ES-I3 (cell line): Measurements from ENCODE around the gene HSPB9.
A peak's percentile ranks its signal among the peaks of the same experiment; 100 is the strongest.

ENCODE experiments used
- H3K36me3 ChIP-seq: 2 replicates; pipeline ENCODE4 v1.6.1; 2013; ENCODE audit warnings: mild to moderate bottlenecking, low read length, control low read depth, moderate library complexity; ENCODE audit not compliant: insufficient read depth
- H3K4me1 ChIP-seq: 2 replicates; pipeline ENCODE4 v1.6.1; 2013; ENCODE audit warnings: mild to moderate bottlenecking, control low read depth, low read length; ENCODE audit not compliant: insufficient read depth
- H3K9ac ChIP-seq: 2 replicates; pipeline ENCODE4 v1.6.1; 2013; ENCODE audit warnings: low read depth, mild to moderate bottlenecking, low read length, moderate library complexity
- H3K9me3 ChIP-seq: 2 replicates; pipeline ENCODE4 v1.6.1; 2013; ENCODE audit warnings: mild to moderate bottlenecking, low read length, moderate library complexity; ENCODE audit not compliant: control insufficient read depth, insufficient read depth

The HSPB9 gene, protein sequence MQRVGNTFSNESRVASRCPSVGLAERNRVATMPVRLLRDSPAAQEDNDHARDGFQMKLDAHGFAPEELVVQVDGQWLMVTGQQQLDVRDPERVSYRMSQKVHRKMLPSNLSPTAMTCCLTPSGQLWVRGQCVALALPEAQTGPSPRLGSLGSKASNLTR

GRCh38 chr17:42122371-42123303 lies at the start of gene HSPB9:
Gene HSPB9 (plus strand): TSS chr17:42122804. CDS start chr17:42122851, 47 bp downstream.
- Histone ChIP-seq H3K36me3 (peaks cover 4% of the 10 kb centered on the region; the same call in 1 of the 2 replicates), H3K4me1 (peaks cover 11% of the 10 kb centered on the region), H3K9ac (peak within 1 kb of the TSS; percentile 15; the same call in 1 of the 2 replicates), H3K9me3 (no peaks in the 10 kb centered on the region)

- Histone ChIP-seq H3K4me1 (peaks cover 4% of the 10 kb centered on the region; the same call in 1 of the 2 replicates), H3K9ac (no peak overlapping the region), H3K9me3 (no peaks in the 10 kb centered on the region), H3K36me3 (no peaks in the 10 kb centered on the region)
Observed at GRCh38 chr17:42075789-42076188, 46.8 kb upstream of the HSPB9 start.

DNA sequence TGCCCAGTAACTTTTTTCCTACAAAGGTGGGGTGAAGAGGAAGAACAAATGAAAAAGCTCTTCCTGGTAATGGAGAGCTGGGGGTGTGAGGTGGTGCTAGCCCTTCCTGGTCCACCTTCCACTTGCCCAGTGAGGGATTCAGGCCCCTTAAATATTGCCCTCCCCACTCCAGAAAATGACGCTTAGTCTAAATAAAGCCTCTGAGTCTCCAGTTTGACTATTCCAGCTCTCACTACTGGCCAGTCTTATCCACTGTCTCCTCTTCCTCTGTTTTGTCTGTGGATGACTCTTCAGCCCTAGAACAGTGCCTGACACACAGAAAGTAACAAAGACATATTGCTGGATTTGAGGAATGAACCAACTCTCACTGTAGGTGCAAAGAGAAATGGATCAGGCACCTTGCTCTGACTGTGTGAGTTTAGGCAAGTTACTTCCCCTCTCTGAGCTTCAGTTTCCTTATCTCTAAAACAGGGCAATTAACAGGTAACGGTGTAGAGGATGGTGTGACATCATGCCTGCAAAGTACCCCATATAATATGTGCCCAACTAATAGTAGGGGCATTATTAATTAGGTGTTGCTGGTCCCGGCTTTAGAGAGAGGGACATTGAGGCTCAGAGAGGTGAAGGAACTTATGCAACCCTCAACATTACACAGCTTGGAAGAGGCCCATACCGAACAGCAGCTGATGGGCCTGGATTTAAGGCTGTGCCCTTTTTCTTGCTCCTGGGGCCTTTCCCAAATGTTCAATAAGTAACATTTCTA lies 45.6 kb upstream of the HSPB9 start:
- Histone ChIP-seq H3K9ac (no peak overlapping the region), H3K36me3 (no peaks in the 10 kb centered on the region), H3K4me1 (peaks cover 1% of the 10 kb centered on the region; the same call in 1 of the 2 replicates)

DNA sequence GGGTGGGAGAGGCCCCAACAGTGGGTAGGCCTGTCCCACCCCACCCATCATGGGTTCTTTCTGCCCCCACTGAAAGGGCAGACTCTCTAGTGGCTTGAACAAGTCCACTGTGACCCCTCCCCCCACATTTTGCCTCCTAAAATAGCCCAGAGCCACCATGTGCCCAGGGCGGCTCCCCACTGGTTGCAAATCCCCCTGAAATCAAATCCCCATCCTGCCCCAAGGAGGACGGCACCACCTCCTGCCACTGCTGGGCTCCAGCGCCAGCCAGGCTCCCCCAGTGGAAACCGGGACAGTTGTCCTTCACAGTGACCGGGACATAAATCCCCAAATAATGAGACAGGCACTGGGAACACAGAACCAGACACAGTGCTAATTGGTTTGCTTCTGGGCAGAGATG lies 44.8 kb upstream of the HSPB9 start:
- no peaks in the 10 kb centered on the region for H3K36me3 ChIP-seq
- H3K9ac ChIP-seq, result no peak overlapping the region
- H3K9me3 ChIP-seq, result no peaks in the 10 kb centered on the region
- peaks cover 3% of the 10 kb centered on the region; the same call in 1 of the 2 replicates for H3K4me1 ChIP-seq

More for the DNA sequence above, 45.6 kb upstream of the HSPB9 start:
- H3K9me3 ChIP-seq, result no peaks in the 10 kb centered on the region

- peaks cover 3% of the 10 kb centered on the region; the same call in 1 of the 2 replicates for H3K4me1 ChIP-seq
- H3K9me3 ChIP-seq, result no peaks in the 10 kb centered on the region
- no peaks in the 10 kb centered on the region for H3K36me3 ChIP-seq
- H3K9ac ChIP-seq, result no peak overlapping the region
Observed at GRCh38 chr17:42078396-42079043, 44.1 kb upstream of the HSPB9 start.

DNA sequence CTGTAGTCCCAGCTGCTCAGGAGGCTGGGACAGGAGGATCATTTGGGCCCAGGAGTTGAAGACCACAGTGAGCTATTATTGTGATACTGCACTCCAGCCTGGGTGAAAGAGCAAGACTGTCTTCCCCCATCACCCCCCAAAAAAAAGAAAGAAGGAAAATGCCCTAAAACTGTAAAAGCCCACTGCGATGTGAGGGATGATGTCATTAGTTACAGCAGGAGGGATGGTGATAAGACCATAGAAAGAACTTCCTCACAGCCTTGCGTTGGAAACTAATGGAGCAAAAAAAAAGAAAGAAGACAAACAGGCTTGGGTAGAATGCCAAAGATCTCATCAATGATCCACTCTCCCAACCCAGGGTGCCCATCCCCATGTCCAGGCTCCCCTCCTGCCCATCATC lies 43.1 kb upstream of the HSPB9 start:
- H3K9me3 ChIP-seq, result no peaks in the 10 kb centered on the region
- peaks cover 3% of the 10 kb centered on the region; the same call in 1 of the 2 replicates for H3K4me1 ChIP-seq
- H3K9ac ChIP-seq, result no peak overlapping the region
- H3K36me3 ChIP-seq, result no peaks in the 10 kb centered on the region

GRCh38 chr17:42081516-42082129 lies 41.0 kb upstream of the HSPB9 start:
- no peaks in the 10 kb centered on the region for H3K36me3 ChIP-seq
- H3K4me1 ChIP-seq, result peaks cover 3% of the 10 kb centered on the region; the same call in 1 of the 2 replicates
- no peaks in the 10 kb centered on the region for H3K9me3 ChIP-seq
- no peak overlapping the region for H3K9ac ChIP-seq

DNA sequence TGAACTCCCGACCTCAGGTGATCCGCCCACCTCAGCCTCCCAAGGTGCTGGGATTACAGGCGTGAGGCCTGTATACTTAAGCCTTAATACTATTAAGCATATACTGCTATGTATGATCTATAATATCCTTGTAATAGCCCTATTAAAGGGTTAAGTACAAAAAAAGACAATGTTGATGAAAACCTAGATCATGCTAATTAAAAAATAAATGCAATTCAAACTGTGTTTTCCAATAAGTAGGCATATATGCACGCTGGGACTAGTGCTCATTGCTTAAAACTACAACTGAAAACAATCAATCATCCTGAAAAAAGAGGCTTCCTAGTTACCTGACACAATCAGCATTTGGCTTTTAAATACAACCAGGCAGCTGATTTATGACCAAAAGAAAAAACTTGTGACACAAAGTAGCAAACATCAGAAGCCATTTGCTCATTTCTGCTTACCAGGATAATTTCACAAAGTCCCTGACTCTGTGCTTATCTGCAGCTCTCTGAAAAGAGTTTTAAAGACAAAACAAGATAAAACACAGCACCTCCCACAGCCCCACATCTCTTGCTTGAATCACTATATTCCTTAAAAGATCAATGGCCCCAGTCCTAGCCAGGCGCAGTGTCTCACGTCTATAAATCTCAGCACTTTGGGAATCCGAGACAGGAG lies 35.4 kb upstream of the HSPB9 start:
- no peak overlapping the region for H3K9ac ChIP-seq

DNA sequence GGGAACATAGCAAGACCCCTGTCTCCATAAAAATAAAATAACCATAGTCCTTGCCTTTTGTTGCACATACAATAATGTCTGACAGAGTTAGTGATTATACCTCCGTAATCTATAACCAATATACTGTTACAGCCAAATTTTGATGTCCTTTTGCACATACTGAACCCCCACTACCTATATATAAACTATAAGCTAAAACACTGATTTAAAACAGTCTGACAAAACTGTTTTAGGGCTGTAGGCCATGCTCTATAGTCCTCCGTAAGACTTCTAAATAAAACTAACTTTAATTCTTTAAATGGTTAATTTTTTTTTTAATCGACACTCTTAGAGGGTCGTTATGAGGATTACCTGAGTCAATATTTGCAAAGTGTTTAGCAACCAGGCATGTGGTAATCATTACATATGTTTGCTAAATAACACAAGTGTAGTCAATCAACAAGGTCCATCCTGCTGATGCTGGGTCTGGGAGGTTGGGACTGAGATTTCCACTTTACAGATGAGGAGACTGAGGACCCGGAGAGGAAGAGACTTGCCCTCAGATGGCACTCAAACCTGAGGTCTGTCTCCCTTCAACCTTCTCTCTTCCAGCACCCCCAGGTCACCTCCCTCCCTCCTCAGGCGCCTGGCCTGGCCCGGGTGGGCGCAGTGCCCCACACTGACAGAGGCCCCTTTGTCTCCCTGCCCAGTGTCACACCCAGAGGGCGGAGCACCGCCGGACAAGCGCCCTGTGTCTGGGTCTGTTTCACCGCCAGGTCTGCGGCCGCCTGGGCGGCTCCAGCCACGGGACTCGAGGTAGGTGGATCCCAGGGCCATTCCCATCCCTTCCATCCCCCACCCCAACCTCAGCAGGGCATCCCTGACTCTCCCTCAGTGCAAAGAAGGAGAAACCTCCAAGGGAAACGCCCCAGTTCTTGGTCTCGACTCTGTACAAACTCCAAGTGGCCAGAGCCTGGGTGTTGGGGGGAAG lies 34.6 kb upstream of the HSPB9 start:
- Histone ChIP-seq H3K9ac (no peak overlapping the region), H3K4me1 (peaks cover 4% of the 10 kb centered on the region; the same call in 1 of the 2 replicates), H3K36me3 (no peaks in the 10 kb centered on the region), H3K9me3 (no peaks in the 10 kb centered on the region)

More for the DNA sequence above, 35.4 kb upstream of the HSPB9 start:
- Histone ChIP-seq H3K4me1 (no peaks in the 10 kb centered on the region; the same call in 1 of the 2 replicates), H3K9me3 (no peaks in the 10 kb centered on the region), H3K36me3 (no peaks in the 10 kb centered on the region)

- no peak overlapping the region for H3K9ac ChIP-seq
- H3K4me1 ChIP-seq, result peaks cover 4% of the 10 kb centered on the region; the same call in 1 of the 2 replicates
Observed at GRCh38 chr17:42088736-42089135, 33.9 kb upstream of the HSPB9 start.

GRCh38 chr17:42090964-42091790 lies 31.4 kb upstream of the HSPB9 start:
- Histone ChIP-seq H3K36me3 (no peaks in the 10 kb centered on the region), H3K9me3 (no peaks in the 10 kb centered on the region), H3K9ac (no peak overlapping the region), H3K4me1 (peaks cover 4% of the 10 kb centered on the region; the same call in 1 of the 2 replicates)

More at GRCh38 chr17:42088736-42089135, 33.9 kb upstream of the HSPB9 start:
- H3K36me3 ChIP-seq, result no peaks in the 10 kb centered on the region
- H3K9me3 ChIP-seq, result no peaks in the 10 kb centered on the region
